Endodermal cell (in vitro differentiated cells): ENCODE results near the gene INTS6. TPM values are rescaled to one million over a fixed set of nuclear protein-coding genes. Genes with fewer than 3 reads are reported as not detected.
A peak's percentile ranks its signal among the peaks of the same experiment; 100 is the strongest.

Source experiments
- DNase-seq: peaks from one replicate; pipeline ENCODE4 v3.0.0-alpha.2; 2017
- H3K27ac ChIP-seq: 2 replicates; pipeline ENCODE4 v1.5.1; 2013; ENCODE audit warnings: mild to moderate bottlenecking, low read depth, low read length, moderate library complexity
- H3K27me3 ChIP-seq: 2 replicates; pipeline ENCODE4 v1.6.1; 2013; ENCODE audit warnings: mild to moderate bottlenecking, low read length, moderate library complexity; ENCODE audit not compliant: insufficient read depth, control insufficient read depth, poor library complexity, severe bottlenecking
- H3K36me3 ChIP-seq: 2 replicates; pipeline ENCODE4 v1.7.0; 2013; ENCODE audit warnings: mild to moderate bottlenecking, low read length, moderate library complexity; ENCODE audit not compliant: control insufficient read depth, insufficient read depth
- H3K4me1 ChIP-seq: one replicate; pipeline ENCODE4 v1.7.0; 2013; ENCODE audit warnings: low read length; ENCODE audit not compliant: control insufficient read depth, insufficient read depth
- H3K4me3 ChIP-seq: 2 replicates; pipeline ENCODE4 v1.5.1; 2013; ENCODE audit warnings: mild to moderate bottlenecking, low read length, moderate library complexity
- H3K9ac ChIP-seq: 2 replicates; pipeline ENCODE4 v1.6.1; 2013; ENCODE audit warnings: mild to moderate bottlenecking, low read length, moderate library complexity; ENCODE audit not compliant: poor library complexity, severe bottlenecking; ENCODE audit errors: extremely low read depth
- H3K9me3 ChIP-seq: 2 replicates; pipeline ENCODE4 v1.6.1; 2013; ENCODE audit warnings: mild to moderate bottlenecking, low read length, moderate library complexity; ENCODE audit not compliant: control insufficient read depth
- H3K27ac Mint-ChIP-seq: 2 replicates; pipeline ENCODE4 v1.8.0; 2020; ENCODE audit warnings: mixed read lengths
- H3K27me3 Mint-ChIP-seq: 2 replicates; pipeline ENCODE4 v1.8.0; 2021; ENCODE audit warnings: mild to moderate bottlenecking, mixed read lengths; ENCODE audit not compliant: insufficient read depth
- H3K36me3 Mint-ChIP-seq: 2 replicates; pipeline ENCODE4 v1.8.0; 2020; ENCODE audit warnings: low read depth, mixed read lengths
- H3K4me1 Mint-ChIP-seq: 2 replicates; pipeline ENCODE4 v1.8.0; 2020; ENCODE audit warnings: mixed read lengths
- H3K4me3 Mint-ChIP-seq: 2 replicates; pipeline ENCODE4 v1.8.0; 2020; ENCODE audit warnings: mild to moderate bottlenecking, moderate library complexity, mixed read lengths
- H3K9me3 Mint-ChIP-seq: 2 replicates; pipeline ENCODE4 v1.8.0; 2020; ENCODE audit warnings: mild to moderate bottlenecking, mixed read lengths
- WGBS, 2 experiments: methylation state at CpG; one replicate each; pipeline versions ENCODE4 v1.1.5 to v1.1.7; 2013; ENCODE audit warnings: missing lambda C conversion rate in 2 of 2, mixed read lengths in 1 of 2; ENCODE audit not compliant: insufficient coverage in 1 of 2, insufficient read length in 1 of 2; 5-methylcytosine and 5-hydroxymethylcytosine counted together
- total RNA-seq, 2 donors: library from RNA; stranded (reverse); fragmentation: NEBNext Ultra II Directional in 1 of 2; extraction: Animal tissue kit (Norgen Biotek cat#: 25700) in 1 of 2; gene quantifications; 2 replicates in 1 of 2; 3 replicates in 1 of 2; pipeline ENCODE4 v1.2.1, GENCODE V29; 2021
- TF ChIP-seq, protein P1 (sequence below): fragments of 200-600 bp; sonication (generic); conservative IDR thresholded peaks from 2 replicates; pipeline ENCODE4 v1.5.0; 2021; ENCODE audit warnings: antibody characterized with exemption, mild to moderate bottlenecking

Gene INTS6
- total RNA-seq, 2 donors from 2014 or later, result 42.4 to 62.1 TPM

DNA sequence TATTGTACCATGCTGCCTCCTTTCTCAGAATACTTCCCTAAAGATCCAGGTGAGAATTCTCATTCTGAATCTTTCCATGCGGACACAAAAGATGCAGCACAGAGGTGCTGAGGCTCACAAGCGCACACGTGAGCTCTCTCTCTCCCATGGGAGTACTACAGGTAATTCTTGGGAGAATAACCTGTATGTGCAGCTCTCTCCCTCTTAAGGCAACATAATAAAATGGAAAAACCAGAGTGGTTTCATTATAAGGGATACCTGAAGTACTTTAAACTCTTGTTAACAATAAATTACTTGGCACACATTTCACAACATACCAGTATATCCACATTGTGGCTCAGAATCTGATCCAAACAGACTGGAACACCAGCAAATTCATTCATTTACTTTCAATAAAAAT, 40.4 kb downstream of the INTS6 start:
- H3K4me1 ChIP-seq, result no peaks in the 10 kb centered on the region
- no peak overlapping the region for H3K27ac ChIP-seq
- no peak overlapping the region for H3K4me3 ChIP-seq
- H3K9me3 ChIP-seq, result peaks cover 20% of the 10 kb centered on the region
- H3K9ac ChIP-seq, result no peak overlapping the region
- 96 to 100% methylated on average over 3 of the region's 3 CpGs for WGBS, 2 experiments
- Mint-ChIP-seq H3K9me3 (peaks cover 19% of the 10 kb centered on the region), H3K27ac (peak overlapping the region; percentile 17), H3K4me3 (no peak overlapping the region), H3K36me3 (peaks cover 49% of the 10 kb centered on the region), H3K4me1 (no peaks in the 10 kb centered on the region), H3K27me3 (no peaks in the 10 kb centered on the region)
- H3K27me3 ChIP-seq, result no peaks in the 10 kb centered on the region
- TF ChIP-seq, protein P1, sequence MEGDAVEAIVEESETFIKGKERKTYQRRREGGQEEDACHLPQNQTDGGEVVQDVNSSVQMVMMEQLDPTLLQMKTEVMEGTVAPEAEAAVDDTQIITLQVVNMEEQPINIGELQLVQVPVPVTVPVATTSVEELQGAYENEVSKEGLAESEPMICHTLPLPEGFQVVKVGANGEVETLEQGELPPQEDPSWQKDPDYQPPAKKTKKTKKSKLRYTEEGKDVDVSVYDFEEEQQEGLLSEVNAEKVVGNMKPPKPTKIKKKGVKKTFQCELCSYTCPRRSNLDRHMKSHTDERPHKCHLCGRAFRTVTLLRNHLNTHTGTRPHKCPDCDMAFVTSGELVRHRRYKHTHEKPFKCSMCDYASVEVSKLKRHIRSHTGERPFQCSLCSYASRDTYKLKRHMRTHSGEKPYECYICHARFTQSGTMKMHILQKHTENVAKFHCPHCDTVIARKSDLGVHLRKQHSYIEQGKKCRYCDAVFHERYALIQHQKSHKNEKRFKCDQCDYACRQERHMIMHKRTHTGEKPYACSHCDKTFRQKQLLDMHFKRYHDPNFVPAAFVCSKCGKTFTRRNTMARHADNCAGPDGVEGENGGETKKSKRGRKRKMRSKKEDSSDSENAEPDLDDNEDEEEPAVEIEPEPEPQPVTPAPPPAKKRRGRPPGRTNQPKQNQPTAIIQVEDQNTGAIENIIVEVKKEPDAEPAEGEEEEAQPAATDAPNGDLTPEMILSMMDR, result no peak
- no peak for DNase-seq
- H3K36me3 ChIP-seq, result peaks cover 71% of the 10 kb centered on the region

DNA sequence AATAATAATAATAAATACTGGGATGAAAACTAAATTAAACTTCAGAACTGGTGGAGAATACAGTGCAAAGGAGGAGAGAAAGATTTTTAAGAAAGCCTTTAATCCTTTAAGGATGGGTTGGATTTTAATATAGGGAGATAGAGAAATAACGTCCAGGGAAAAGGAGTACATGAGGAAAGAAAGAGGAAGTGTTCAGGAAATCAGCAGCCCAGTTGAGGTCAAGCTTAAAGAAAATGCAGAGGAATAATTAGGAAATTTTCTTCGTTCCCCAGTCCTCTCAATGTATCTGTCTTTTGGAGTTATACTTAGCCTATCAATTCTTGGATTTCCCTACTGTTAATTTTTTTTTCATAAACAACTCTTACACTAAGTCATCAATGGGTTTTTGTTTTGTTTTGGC, 47.7 kb downstream of the INTS6 start:
- H3K36me3 Mint-ChIP-seq, result peaks cover 46% of the 10 kb centered on the region
- H3K27ac ChIP-seq, result no peak overlapping the region

DNA sequence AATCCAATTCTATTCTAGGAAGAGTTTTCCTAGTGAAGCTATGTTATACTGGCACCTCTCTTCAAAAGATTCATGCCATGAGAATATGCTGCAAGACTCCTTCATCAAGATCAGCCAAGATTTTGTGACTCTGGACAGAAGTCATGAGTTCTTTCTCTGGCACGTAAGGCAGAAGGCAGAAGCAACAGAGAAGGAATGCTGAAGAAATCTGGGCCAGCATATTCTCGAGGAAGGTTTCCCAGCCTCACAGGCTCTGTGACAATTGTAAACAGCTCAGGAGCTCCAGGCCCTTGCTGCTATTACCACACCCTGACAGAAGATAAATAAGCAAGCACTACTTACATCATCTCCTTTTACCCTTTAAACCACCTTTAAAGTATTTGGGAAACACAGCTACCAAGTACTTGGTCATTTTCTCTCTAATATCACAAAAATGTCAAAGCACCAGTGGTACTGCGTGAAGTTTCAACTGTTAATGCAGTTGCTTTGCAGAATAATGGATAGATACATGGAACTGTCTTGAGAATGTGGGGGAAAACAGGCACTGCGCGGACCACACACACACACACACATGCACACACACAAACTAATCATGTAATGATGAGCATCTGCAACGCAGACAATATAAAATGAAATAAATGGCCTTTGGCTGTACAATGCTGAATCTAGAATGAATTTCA, 55.4 kb downstream of the INTS6 start:
- Histone ChIP-seq H3K27me3 (no peaks in the 10 kb centered on the region), H3K9ac (no peak overlapping the region), H3K4me3 (no peak overlapping the region), H3K27ac (no peak overlapping the region), H3K9me3 (no peaks in the 10 kb centered on the region), H3K4me1 (no peaks in the 10 kb centered on the region), H3K36me3 (peaks cover 53% of the 10 kb centered on the region)
- TF ChIP-seq, protein P1, result no peak
- H3K36me3 Mint-ChIP-seq, result peaks cover 24% of the 10 kb centered on the region
- H3K27ac Mint-ChIP-seq, result no peak overlapping the region
- DNase-seq, result peak; percentile 48
- H3K4me3 Mint-ChIP-seq, result no peak overlapping the region
- peaks cover 14% of the 10 kb centered on the region for H3K4me1 Mint-ChIP-seq
- no peaks in the 10 kb centered on the region for H3K27me3 Mint-ChIP-seq
- H3K9me3 Mint-ChIP-seq, result no peaks in the 10 kb centered on the region
- WGBS, 2 experiments, result 67 to 90% methylated on average over 2 to 4 of the region's 6 CpGs

More for the DNA sequence above, 47.7 kb downstream of the INTS6 start:
- no peaks in the 10 kb centered on the region for H3K4me1 Mint-ChIP-seq
- no peak overlapping the region for H3K4me3 Mint-ChIP-seq
- no peaks in the 10 kb centered on the region for H3K27me3 Mint-ChIP-seq
- Histone ChIP-seq H3K36me3 (peaks cover 69% of the 10 kb centered on the region), H3K9me3 (no peaks in the 10 kb centered on the region), H3K4me1 (no peaks in the 10 kb centered on the region), H3K9ac (no peak overlapping the region), H3K4me3 (no peak overlapping the region), H3K27me3 (no peaks in the 10 kb centered on the region)
- no peak for DNase-seq
- H3K27ac Mint-ChIP-seq, result no peak overlapping the region
- no peaks in the 10 kb centered on the region for H3K9me3 Mint-ChIP-seq
- TF ChIP-seq, protein P1, result no peak
- WGBS, 2 experiments, result 87 to 95% methylated on average over 2 of the region's 2 CpGs
